Neural crest cell (in vitro differentiated cells): Measurements from ENCODE around the gene UBE4B. TPM values are rescaled to one million over a fixed set of nuclear protein-coding genes. Genes with fewer than 3 reads are reported as not detected.

Experiments used
- DNase-seq: peaks from one replicate; pipeline ENCODE4 v3.0.0; 2021; ENCODE audit warnings: low read depth, mixed read lengths, low spot score
- H3K27ac Mint-ChIP-seq: one replicate; pipeline ENCODE4 v1.8.0; 2021; ENCODE audit warnings: mild to moderate bottlenecking, mixed read lengths; ENCODE audit not compliant: unreplicated experiment
- H3K27me3 Mint-ChIP-seq: 2 replicates; pipeline ENCODE4 v1.8.0; 2021; ENCODE audit warnings: low read depth, mild to moderate bottlenecking, mixed read lengths
- H3K36me3 Mint-ChIP-seq: 2 replicates; pipeline ENCODE4 v1.8.0; 2021; ENCODE audit warnings: low read depth, mild to moderate bottlenecking, mixed read lengths
- H3K4me1 Mint-ChIP-seq: 2 replicates; pipeline ENCODE4 v1.8.0; 2021; ENCODE audit warnings: mixed read lengths
- H3K4me3 Mint-ChIP-seq: one replicate; pipeline ENCODE4 v1.8.0; 2021; ENCODE audit warnings: mild to moderate bottlenecking, mixed read lengths
- H3K9me3 Mint-ChIP-seq: 2 replicates; pipeline ENCODE4 v1.8.0; 2021; ENCODE audit warnings: mixed read lengths
- CTCF ChIP-seq: fragments of 200-600 bp; sonication (generic); conservative IDR thresholded peaks from 2 replicates; pipeline ENCODE4 v1.5.0; 2021; ENCODE audit warnings: antibody characterized with exemption, mild to moderate bottlenecking
- total RNA-seq: library from RNA; stranded (reverse); gene quantifications from 2 replicates; pipeline ENCODE4 v1.2.1, GENCODE V29; 2021

The UBE4B gene
- total RNA-seq, 1 donor from 2014 or later: 74.4 TPM

- Mint-ChIP-seq H3K27me3 (no peaks in the 10 kb centered on the region), H3K4me1 (peaks cover 44% of the 10 kb centered on the region), H3K4me3 (no peak overlapping the region), H3K9me3 (no peaks in the 10 kb centered on the region), H3K36me3 (no peaks in the 10 kb centered on the region), H3K27ac (no peak overlapping the region)
- TF ChIP-seq CTCF: no peak
- no peak for DNase-seq
These were observed 27.7 kb downstream of the UBE4B start for GRCh38 chr1:10060311-10061100.

DNA sequence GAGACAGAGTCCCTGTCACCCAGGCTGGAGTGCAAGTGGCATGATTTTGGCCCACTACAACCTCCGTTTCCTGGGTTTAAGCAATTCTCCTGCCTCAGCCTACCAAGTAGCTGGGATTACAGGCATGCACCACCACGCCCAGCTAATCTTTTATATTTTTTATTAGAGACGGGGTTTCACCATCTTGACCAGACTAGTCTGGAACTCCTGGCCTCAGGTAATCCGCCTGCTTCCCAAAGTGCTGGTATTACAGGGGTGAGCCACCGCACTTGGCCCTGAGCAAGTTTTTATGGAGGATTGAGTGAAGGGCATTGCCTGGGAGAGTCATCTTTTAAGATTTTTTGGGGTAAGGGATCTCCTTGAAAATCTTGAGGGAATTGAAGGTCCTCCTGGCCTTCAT lies 28.5 kb downstream of the UBE4B start:
- Mint-ChIP-seq H3K4me1 (peaks cover 40% of the 10 kb centered on the region), H3K36me3 (no peaks in the 10 kb centered on the region), H3K4me3 (no peak overlapping the region), H3K9me3 (no peaks in the 10 kb centered on the region), H3K27me3 (no peaks in the 10 kb centered on the region), H3K27ac (no peak overlapping the region)
- TF ChIP-seq CTCF: no peak
- no peak for DNase-seq

- no peaks in the 10 kb centered on the region for H3K27me3 Mint-ChIP-seq
- no peak overlapping the region for H3K27ac Mint-ChIP-seq
- no peak overlapping the region for H3K4me3 Mint-ChIP-seq
- no peaks in the 10 kb centered on the region for H3K36me3 Mint-ChIP-seq
- no peaks in the 10 kb centered on the region for H3K9me3 Mint-ChIP-seq
- no peak for DNase-seq
- TF ChIP-seq CTCF: no peak
- H3K4me1 Mint-ChIP-seq: peaks cover 41% of the 10 kb centered on the region
These were observed 31.1 kb downstream of the UBE4B start for GRCh38 chr1:10063878-10064277.

DNA sequence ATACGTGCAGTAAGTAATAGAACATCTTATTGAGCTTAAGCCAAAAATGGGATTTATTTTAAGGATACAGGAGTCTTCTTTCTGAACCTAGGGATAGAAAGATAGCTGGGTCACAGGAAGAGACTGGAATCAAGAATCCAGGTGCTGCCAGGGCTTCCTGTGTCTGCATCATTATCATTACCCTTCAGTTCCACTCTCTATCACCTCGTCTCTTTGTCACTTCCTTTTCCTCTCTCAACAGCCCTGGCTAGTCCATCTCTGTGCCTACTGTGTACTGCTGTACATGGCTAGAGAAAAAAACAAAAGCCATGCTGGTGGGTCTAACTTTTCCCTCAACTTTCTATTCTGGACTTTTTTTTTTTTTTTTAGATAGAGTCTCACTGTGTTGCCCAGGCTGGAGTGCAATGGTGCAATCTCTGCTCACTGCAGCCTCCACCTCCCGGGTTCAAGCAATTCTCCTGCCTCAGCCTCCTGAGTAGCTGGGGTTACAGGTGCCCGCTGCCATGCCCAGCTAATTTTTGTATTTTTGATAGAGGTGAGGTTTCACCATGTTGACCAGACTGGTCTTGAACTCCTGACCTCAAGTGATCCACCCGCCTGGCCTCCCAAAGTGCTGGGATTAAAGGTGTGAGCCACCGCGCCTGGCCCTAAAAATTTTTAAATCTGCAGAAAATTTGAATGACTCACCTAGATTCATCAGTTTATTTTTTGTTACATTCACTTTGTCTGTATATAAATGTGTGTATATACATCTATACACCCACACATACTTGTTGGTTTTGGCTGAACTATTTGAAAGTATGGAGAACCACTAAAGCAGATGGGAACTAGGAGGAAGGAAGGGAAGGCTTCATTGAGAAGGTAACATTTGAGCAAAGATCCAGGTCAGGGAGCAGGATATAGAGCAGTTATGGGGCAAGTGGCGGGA lies 31.9 kb downstream of the UBE4B start:
- Mint-ChIP-seq H3K9me3 (no peaks in the 10 kb centered on the region), H3K4me1 (peaks cover 37% of the 10 kb centered on the region), H3K4me3 (no peak overlapping the region), H3K36me3 (no peaks in the 10 kb centered on the region), H3K27ac (peak overlapping the region; percentile 0), H3K27me3 (no peaks in the 10 kb centered on the region)
- no peak for DNase-seq
- TF ChIP-seq CTCF: no peak

GRCh38 chr1:10065344-10065685 lies 32.6 kb downstream of the UBE4B start:
- Mint-ChIP-seq H3K9me3 (no peaks in the 10 kb centered on the region), H3K27ac (peak overlapping the region; percentile 0), H3K4me3 (no peak overlapping the region), H3K36me3 (no peaks in the 10 kb centered on the region), H3K27me3 (no peaks in the 10 kb centered on the region), H3K4me1 (peaks cover 33% of the 10 kb centered on the region)
- peak; percentile 6 for DNase-seq
- TF ChIP-seq CTCF: no peak
